Cardiac septum (tissue), 1 donor: ENCODE results near the gene MDM2. TPM values are rescaled to one million over a fixed set of nuclear protein-coding genes. Genes with fewer than 3 reads are reported as not detected.
"Not testable (repeated sequence)": the region's sequence is repeated elsewhere in the genome, so short reads cannot be mapped to it uniquely, and the experiment has no call there.

ENCODE experiments used
- DNase-seq: peaks from one replicate; pipeline ENCODE4 v3.0.0-alpha.2; 2020; ENCODE audit warnings: low spot score
- intact Hi-C: fragments of 100-400 bp; cut with DNase I; formaldehyde crosslinking; loops from one replicate; pipeline ENCODE4 v1.14.0; 2022
- total RNA-seq: library from RNA; stranded (reverse); fragmentation: NEBNext Ultra II Directional; extraction: Animal tissue kit (Norgen Biotek cat#: 25700); gene quantifications from one replicate; pipeline ENCODE4 v1.2.1, GENCODE V29; 2021
- donor health status: DM: no; HTN: no; CAD: no.

The MDM2 gene
- total RNA-seq, 1 donor from 2014 or later = 47.9 TPM

DNA sequence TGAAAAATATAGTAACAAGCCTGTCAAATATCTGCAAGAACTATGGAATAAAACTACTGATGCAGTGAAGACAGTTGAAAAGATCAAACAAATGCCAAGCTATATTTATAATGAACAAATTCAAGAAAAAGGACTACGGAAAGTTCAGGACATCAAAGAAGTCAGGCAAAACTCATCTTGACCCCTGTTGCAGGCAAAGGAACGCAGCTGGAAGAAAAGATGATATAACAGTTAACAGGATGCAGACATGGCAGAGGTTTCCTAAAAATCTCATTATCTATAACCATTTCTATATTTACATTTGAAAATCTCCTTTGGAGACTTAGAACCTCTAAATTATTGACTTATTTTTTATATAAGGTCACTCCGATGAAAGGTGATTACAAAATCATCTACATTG lies 34.1 kb downstream of the MDM2 start:
- intact Hi-C loops = no loop called here

DNA sequence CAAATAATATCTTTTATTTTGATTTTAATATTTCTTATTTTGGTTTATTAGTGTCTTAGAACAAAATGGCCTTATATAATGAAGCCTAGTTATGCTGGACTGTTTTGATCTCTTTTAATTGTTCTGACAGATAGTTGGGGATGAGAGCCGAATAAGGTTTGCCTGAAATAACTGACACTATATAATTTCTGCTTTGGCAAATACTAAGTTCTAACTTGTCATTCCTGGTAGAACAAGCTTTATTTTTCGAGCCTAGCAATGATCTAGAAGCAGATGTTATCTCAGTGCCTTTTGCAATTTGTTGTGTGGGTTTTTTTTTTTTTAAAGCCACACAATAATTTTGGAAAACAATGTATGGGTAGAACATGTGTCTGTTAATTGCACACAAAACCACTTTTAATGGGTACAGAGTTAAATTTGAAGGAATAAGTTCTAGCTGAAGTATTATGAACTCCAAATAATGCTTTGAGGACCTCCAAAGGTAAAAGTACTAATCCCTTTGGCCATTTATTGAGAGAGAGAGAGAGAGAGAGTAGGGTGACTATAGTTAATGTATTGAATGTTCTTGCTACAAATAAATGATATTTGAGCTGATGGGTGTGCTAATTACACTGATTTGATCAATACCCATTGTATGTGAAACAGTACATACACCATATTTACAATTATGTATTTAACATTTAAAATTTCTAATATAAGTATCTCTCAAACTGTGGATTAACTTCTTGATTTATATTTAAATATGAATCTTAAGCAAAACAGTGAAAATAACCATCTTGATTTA lies 35.0 kb downstream of the MDM2 start:
- DNase-seq = no peak
- intact Hi-C loops = no loop called here

More for the DNA sequence above, 34.1 kb downstream of the MDM2 start:
- DNase-seq = no peak

DNA sequence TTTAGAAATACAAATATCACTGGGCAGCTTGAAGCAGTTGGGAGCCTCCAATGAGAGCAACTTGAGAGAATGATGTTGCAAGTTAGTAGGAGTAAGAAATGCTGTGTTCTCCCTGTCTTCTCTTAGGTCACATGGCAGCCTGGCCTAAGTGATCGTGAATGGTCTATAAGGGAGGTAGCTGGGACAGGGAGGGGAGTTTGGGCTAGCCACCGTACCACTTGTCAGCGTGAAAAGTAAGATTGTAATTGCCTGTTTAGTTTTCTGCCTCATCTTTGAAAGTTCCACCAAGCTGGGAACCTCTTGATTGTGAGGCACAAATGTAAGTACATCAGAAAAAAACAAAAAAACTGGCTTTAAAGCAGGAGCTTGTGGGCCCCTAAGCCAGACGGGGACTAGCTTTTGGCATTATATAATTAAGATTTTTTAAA lies 36.4 kb downstream of the MDM2 start:
- intact Hi-C loops = no loop called here
- no peak for DNase-seq

DNA sequence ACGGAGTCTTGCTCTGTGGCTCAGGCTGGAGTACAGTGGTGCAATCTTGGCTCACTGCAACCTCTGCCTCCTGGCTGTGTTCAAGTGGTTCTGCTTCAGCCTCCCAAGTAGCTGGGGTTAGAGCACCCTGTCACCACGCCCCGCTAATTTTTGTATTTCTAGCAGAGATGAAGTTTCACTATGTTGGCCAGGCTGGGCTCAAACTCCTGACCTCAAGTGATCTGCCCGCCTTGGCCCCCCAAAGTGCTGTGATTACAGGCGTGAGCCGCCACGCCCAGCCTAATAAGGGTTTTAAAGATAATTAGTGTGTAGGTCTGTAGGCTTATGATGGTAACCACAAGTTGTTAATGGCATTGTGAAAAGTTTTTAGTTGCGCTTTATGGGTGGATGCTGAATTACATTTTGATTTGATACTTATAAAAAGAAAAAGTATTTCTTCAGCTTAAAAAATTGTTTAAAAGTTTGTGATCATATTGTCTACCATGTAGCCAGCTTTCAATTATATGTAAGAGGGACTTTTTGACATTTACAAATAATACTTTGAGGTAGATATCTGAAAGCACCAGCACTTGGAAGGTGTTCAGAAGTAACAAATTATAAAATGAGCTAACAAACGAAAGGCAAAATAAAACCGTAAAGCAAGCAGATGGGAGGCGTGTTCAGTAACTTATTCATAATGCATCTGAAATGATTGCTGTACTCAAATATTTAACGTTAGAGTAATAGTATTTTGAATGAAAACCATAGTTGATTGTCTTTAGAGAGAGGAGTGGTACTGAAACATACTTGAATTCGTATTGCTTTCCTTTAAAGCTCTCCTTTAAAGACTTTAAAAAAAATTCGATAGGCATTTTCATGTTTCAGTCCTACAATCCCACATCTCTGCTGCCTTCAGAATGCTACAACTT lies 37.1 kb downstream of the MDM2 start:
- intact Hi-C loops = no loop called here

DNA sequence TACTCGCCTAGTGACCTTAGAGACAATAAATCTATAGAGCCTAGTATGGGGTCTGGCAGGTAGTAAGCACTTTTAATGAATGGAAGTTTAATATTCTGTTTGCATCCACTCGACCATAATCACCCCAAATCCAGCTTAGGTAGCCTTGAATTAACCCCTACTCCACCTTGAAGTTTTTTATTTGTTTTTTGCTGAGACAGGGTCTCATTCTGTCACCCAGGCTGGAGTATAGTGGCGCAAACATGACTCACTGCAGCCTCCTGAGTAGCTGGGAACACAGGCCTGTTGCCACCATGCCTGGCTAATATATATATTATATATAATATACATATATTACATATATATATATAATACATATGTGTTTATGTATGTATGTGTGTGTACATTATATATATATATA lies 38.8 kb downstream of the MDM2 start:
- no peak for DNase-seq
- intact Hi-C loops = no loop called here

More for the DNA sequence above, 37.1 kb downstream of the MDM2 start:
- no peak for DNase-seq

DNA sequence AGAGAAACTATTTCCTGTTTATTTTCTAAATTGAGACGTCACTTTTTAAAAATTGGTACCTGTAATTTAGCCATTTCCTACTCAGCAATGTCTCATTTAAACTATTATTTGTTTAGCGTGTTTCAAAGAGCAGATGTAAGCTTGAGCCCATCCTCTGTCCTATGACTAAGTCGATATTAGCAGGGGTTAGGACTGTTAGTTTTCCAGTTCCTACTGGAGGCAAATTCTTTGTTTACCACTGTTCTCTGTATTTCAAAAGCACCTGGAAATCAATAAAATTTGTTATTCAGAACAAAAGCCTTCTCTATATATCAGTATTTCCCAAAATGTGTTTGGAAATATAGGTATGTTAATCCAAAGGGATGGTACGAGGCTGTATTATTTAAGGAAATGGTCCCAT lies 42.4 kb downstream of the MDM2 start:
- intact Hi-C loops = no loop called here
- no peak for DNase-seq

DNA sequence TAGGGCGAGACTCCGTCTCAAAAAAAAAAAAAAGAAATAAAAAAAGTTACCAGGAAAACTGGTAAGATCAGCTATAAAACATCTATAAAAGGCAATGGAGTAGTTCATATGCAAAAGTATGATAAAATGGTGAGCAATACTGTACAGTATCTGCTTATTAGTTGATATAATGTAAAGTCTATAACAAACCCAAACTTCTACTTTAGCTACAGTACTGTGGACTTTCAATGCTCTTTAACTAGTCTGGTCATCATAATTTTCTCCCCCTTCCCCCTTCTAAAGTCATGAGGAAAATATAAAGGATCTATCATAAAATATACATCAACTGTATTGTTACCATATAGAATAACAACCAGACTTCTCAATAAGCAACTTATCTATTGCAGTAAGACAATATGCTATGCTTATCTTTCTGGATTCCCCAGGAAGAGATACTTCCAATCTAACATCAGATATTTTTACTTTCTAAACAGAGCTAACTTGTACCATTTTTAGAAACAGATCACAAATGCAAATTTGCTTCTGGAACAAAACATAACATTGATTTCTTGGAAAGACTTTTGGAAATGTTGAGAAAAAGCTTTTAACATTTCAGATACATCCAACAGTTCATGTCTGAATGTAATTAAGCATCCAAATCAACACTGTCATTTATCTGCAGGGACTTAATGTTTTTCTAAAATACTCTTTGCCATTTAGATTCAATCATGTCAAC lies 43.8 kb downstream of the MDM2 start:
- DNase-seq = no peak
- intact Hi-C loops = no loop called here

DNA sequence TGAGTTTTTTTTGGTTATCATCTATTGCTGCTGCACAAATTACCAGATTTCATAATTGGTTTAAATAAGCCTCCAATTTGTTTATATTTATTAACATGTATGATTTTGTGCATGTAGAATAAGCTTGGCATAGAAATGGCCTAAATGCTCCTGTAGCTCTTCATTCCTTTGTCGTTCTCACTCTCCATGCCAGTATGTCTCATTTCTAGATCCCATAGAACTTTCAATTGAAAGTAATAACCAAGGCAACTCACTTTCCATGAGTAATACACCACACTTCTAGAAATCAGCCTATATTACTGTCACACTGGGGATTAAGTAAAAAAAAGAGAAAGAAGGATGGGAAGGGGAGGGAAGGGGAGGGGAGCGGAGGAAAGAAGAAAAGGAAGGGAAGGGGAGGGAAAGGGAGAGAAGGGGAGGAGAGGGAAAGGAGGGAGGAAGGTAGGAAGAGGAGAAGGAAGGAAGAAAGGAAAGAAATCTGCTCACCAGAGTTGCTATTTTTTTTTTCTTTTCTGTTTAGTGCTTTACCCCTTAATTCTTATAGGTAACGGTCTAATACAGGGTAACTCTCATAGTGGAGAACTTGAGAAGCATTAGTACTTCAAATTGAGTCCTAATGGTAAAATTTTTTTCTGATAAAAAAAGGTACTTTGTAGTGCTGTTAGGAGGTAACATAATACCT lies 45.6 kb downstream of the MDM2 start:
- intact Hi-C loops = no loop called here
- DNase-seq = no peak

DNA sequence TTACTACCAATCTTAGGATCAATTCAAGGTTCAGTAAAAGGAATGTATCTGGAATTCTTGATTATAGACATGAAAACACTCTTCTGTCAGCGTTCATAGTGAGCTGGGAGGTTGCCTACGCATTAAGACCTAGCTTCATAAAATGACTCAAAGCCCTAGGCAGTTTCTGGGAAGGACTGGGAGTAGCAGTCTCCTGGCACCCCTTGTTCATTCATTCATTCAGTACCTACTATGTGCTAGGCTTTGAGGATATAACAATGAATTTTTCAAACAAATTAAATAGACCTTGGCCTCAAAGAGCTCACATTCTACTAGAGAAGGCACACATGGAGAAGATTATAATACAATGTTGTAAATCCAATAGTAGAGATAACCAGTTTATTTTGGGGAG lies 46.1 kb downstream of the MDM2 start:
- no peak for DNase-seq

DNA sequence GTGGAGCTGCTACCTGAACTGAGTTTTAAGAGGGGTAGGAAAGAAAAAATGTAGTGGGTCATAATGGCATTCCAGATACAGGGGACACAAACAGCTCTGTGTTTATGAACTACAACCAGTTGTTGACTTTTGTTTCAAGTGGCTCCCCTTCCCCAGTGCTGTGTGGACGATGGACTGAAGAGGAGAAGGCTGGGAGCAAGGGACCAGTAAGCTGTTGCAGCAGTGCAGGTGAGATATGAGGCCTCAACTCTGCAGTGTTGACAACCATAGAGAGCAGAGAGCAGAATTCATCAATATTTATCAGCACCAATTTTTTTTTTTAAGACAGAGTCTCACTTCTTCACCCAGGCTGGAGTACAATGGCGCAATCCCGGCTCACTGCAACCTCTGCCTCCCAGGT lies 46.6 kb downstream of the MDM2 start:
- no peak for DNase-seq
- intact Hi-C loops = no loop called here

More for the DNA sequence above, 46.1 kb downstream of the MDM2 start:
- intact Hi-C loops = no loop called here

DNA sequence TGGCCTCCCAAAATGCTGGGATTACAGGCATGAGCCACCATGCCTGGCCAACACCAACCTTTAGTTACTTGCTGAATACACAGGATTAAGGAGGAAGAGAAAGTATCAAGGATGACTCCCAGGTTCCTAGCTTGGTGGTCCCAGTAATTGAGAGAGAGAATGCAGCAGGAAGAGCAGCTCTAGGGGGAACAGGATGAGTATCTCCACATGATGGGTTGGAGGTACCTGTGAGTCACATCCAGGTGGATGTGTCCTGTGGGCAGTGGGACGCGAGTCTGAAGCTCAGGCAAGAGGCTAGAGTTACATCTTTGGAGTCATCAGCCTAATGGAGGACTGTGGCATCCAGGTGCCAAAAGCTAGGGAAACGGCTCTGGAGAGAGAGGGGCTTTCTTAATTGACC lies 47.1 kb downstream of the MDM2 start:
- DNase-seq = no peak
- intact Hi-C loops = no loop called here

DNA sequence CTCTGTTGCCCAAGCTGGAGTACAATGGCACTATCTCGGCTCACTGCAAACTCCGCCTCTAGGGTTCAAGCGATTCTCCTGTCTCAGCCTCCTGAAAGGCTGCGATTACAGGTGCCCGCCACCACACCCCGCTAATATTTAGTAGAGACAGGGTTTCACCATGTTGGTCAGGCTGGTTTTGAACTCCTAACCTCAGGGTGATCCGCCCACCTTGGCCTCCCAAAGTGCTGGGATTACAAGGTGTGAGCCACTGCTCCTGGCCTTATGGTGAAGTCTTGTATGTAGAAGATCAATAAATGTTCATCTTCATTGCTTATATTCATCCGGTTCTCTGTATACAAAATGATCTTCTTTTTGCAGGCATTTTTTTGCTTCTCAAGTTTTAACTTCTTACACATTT lies 47.8 kb downstream of the MDM2 start:
- DNase-seq = no peak
- intact Hi-C loops = no loop called here

DNA sequence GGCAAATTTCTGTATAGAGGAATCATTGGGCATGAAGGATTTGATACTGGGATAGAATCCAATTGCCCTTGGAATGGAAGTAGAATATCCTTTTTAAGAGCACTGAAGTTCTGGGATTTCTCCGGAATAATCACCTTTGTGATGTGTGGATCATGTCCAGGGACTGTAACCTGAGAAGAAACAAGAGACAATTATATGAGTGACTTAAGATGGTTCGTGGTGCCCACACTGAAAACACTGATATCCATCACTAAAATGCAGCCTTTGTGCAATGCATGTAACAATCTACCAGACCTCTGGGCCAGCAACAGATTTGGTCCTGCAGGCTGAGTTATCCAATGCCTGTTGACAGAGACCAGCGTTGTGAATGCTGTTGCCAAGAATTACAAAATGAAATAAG lies 48.5 kb downstream of the MDM2 start:
- intact Hi-C loops = no loop called here
- DNase-seq = no peak

DNA sequence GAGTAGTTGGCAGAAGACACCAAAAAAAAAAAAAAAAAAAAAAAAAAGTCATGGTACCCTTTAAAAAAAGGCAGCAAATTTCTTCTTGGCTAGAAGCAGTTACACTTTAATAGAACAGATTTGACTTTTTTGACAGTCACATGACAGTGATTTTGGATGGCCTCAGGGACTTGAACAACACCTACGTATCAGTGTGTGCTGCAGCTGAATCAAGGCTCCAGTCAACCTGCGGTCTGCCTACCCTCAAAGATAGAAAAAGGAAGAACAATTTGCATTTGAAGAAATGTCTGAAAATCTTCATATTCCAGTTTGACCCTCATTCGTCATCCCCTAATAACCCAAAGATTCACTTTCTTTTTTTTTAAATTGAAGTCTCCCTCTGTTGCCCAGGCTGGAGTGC lies 53.9 kb downstream of the MDM2 start:
- intact Hi-C loops = no loop called here
- DNase-seq = no peak

DNA sequence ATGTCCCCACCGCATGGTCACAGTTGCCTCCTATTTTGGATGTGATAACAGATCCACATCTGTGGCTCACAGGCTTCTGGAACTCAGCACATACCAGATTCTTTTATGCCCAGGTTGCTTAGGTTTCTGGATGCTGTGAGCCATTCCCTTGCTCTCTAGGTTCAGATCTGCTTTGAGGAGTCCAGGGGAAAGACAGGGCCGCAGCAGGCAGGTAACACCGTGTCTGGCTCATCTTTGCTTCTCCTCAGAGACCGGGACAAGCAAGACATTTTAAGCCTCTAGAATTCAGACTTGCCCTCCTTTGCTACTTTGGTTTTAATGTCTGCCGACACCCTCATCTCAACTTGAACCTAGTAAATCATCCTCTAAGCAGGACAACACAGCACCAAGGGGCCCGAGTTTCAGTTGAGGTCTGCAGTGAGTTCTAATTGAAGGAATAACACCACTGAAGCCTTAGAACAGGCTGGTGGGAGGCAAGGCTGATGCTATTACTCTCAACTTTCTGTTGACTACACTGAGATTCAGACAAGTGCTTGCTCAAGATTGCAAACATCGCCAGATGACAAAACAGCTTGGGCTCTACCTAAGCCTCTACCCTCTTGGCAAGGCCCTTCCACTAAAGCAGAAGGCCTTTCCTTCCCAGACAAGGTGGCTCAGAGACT lies 55.3 kb downstream of the MDM2 start:
- no peak for DNase-seq
- intact Hi-C loops = no loop called here

DNA sequence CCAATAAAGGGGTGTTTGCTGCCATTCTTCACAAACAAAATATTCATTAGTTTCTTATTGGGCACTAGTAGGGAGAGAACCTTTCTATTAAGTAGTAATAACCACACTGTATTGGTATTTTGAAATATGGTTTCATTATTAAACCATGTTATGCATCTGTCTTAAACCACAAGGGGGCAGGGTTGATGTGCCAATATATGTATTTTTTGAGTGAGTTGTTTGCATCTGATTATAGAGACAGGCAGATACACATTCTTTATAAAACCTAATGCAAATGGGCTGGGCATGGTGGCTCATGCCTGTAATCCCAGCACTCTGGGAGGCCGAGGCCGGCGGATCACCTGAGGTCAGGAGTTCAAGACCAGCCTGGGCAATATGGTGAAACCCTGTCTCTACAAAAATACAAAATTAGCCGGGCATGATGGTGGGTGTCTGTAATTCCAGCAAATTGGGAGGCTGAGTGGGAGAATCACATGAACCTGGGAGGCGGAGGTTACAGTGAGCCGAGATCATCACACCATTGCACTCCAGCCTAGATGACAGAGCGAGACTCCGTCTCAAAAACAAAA lies 56.0 kb downstream of the MDM2 start:
- DNase-seq = not testable (repeated sequence)
- intact Hi-C loops = loop anchor here (2.0 kb wide), 1 partner anchor 205 kb away; no protein-coding TSS in a partner anchor

DNA sequence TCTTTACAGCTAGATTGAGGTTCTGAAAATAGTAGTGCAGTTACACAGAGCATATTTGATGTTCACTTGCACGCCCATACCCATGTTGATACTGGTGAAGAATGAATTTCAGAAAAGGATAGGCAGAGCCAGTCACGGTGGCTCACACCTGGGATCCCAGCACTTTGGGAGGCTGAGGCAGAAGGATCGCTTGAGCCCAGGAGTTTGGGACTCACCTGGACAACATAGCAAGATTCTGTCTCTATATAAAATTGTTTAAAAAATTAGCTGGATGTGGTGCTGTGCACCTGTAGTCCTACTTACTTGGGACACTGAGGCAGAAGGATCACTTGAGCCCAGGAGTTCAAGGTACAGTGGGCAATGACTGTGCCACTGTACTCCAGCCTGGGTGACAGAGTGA lies 56.6 kb downstream of the MDM2 start:
- intact Hi-C loops = loop anchor here (2.0 kb wide), 1 partner anchor 204 kb away; no protein-coding TSS in a partner anchor
- no peak for DNase-seq

DNA sequence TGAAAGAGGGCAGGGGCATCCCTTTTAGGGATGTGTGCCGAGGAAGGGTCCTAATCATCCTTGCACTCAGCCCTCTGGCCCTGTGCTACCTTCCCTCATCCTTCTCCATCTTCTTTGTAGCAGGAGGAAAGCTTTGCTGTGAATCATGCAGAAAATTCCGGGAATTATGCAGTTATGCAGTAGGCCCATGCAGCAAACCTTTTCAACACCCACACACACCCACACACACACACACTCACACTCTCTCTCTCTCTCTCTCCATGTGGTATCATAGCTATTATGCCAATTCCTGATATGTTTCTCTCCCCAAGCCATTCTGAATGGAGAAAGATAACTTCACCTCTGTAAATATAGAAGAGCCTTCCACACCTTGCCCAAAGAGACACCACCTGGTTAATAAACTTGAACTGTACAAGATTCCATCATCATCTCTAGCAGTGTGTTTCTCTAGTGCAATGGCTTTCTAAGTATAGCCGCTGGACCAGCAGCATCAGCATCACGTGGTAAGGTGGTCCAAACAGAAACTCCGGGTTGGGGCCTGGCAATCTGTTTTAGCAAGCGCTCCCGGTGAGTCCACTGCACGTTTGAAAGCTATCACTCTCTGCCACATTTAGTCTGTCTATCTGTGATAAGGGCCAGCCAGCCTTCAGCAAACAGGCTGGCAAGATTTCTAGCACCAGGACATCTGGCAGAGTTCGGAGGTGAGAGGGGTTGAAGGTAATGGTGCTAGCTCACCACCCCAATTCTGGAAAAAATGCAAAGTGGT lies 57.6 kb downstream of the MDM2 start:
- intact Hi-C loops = loop anchor here (2.0 kb wide), 1 partner anchor 203 kb away; no protein-coding TSS in a partner anchor
- DNase-seq = no peak
